Astrocyte of the cerebellum (primary cell): ENCODE measurements around the gene DCTN2.
"Not testable (repeated sequence)": the region's sequence is repeated elsewhere in the genome, so short reads cannot be mapped to it uniquely, and the experiment has no call there.

Experiments used
- DNase-seq: peaks from one replicate; pipeline ENCODE4 v3.0.0-alpha.2; 2011; ENCODE audit warnings: low read depth
- H3K4me3 ChIP-seq: 2 replicates; pipeline ENCODE4 v1.5.1; 2011; ENCODE audit warnings: mild to moderate bottlenecking, low read depth, low read length, moderate library complexity
- CTCF ChIP-seq: IDR thresholded peaks from 2 replicates; pipeline ENCODE4 v1.5.1; 2012; ENCODE audit warnings: low read length, low read depth, moderate library complexity, mild to moderate bottlenecking; ENCODE audit errors: missing control alignments
- in situ Hi-C: cut with HindIII; loops from 2 replicates; pipeline ENCODE4 v1.10.0; 2017; ENCODE audit warnings: low sequenced_read_pairs

Gene DCTN2

GRCh38 chr12:57520053-57520818, 26.8 kb downstream of the DCTN2 start, which contains the start of gene DDIT3:
DDIT3 (minus strand) TSS chr12:57520514; CDS start chr12:57517406, 3,108 bp downstream.
- DNase-seq, result peak; percentile 94
- in situ Hi-C loops, result no loop called here
- TF ChIP-seq CTCF, result no peak
- H3K4me3 ChIP-seq, result peak within 1 kb of the TSS; percentile 88

- H3K4me3 ChIP-seq, result peak overlapping the region; percentile 88
- DNase-seq, result no peak
- no peak for TF ChIP-seq CTCF
- in situ Hi-C loops, result no loop called here
Observed at GRCh38 chr12:57519796-57520052, 27.3 kb downstream of the DCTN2 start.

GRCh38 chr12:57518920-57519795, 27.8 kb downstream of the DCTN2 start:
- no peak for DNase-seq
- H3K4me3 ChIP-seq, result peak overlapping the region; percentile 88
- no peak for TF ChIP-seq CTCF
- in situ Hi-C loops, result no loop called here

- no peak for TF ChIP-seq CTCF
- in situ Hi-C loops, result no loop called here
- DNase-seq, result no peak
- peak overlapping the region; percentile 88 for H3K4me3 ChIP-seq
Observed at GRCh38 chr12:57518176-57518919, 28.6 kb downstream of the DCTN2 start.

- DNase-seq, in situ Hi-C loops: not testable (repeated sequence)
- H3K4me3 ChIP-seq, result peak overlapping the region; percentile 88
Observed at GRCh38 chr12:57517718-57518117, 29.3 kb downstream of the DCTN2 start.

GRCh38 chr12:57517187-57517586, 29.8 kb downstream of the DCTN2 start:
- no peak overlapping the region for H3K4me3 ChIP-seq
- TF ChIP-seq CTCF, result no peak
- in situ Hi-C loops, result no loop called here
- no peak for DNase-seq
